HG02610 (cell line): Measurements from ENCODE around the gene UBE2QL1.

ENCODE experiments used
- ATAC-seq: cut with Tn5 transposase; IDR thresholded peaks from one replicate; pipeline ENCODE4 v1.9.1; 2021; ENCODE audit warnings: mild to moderate bottlenecking, moderate library complexity; ENCODE audit not compliant: unreplicated experiment

The UBE2QL1 gene

DNA sequence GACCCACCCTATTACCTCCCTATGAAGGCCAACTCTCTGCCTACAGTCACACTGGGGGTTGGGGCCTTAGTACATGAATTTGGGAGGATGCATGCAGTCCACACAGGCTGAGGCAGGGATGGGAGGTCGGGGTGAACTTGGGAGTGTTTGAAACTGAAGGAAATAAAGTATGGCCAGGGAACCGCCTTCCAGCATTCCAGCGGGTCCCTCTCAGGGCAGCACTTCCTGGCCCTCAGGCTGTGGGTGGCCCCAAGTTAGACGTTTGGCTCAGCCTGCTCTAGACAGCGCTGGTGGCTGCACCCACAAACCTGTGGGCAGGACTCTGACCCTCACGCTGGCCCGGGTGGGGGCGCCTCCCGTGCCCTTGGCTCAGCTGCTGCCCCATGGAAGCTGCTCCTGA lies 74.3 kb downstream of the UBE2QL1 start:
- no peak for ATAC-seq

DNA sequence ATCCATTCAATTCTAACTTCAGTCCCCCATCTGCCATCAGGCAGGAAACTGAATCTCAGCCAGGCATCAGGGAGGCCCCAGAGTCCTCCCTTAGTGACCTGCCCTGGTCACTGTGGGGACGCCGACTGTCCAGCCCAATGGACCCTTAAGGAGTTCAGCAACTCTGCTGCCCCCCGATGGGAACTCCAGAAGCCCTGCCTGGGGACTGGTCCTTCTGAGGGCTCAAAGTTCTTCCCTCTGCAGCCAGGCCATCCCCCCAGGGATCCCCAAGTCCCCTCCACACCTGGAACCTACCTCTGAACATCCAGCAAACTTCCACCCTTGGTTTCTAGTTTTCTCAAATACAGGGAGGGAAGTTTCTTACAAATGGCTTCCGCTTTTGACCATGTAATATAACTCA lies 76.8 kb downstream of the UBE2QL1 start:
- no peak for ATAC-seq

DNA sequence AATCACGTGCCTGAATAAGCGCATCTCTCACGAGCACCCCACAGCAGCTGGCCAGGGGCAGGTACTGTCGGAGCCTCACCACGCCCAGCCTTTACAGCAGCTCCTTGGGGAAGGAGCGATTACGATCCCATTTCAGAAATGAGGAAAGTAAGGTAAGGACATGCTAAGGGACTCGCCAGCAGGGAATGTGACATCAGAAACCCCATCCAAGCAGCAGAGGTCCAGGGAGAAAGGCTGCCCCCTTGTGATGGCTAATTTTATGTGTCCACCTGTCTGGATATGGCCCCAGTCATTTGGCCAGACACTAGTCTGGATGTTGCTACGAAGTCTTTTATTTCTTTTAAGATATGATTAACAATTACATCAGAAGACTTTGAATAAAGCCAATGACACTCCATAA lies 77.3 kb downstream of the UBE2QL1 start:
- ATAC-seq = no peak

DNA sequence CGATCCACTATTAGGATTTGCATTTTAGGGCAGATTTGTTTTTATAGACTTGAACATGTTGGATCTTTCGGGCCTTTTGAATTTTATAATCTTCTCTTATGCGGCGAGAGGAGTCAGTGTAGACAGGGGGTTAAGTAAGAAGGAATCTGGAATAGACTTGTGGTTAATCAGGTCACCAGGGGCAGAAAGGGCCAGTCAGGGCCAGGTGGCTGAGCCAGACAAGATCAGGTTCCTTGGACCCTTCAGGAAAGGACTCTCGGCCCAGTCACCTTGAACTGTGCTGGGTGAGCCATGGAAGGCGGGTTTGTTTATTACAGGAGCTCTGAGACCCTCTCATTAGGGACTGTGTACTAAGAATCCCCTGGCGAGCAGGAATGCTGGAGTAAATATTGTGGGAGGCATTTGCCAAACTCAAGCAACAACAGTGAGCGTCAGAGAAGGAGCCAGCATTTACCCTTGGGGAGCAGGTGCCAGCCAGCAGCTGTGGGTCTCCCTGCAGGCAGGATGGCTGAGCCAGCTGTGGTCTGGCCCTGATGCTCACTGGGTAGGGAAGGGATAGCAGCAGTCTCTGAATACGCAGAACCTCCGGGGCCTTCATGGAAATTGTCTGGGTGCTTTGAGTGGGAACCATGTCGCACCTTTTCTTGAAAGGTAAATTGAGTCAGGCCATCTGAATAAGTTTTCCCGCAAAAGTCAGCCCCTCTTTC lies 79.2 kb downstream of the UBE2QL1 start:
- no peak for ATAC-seq

DNA sequence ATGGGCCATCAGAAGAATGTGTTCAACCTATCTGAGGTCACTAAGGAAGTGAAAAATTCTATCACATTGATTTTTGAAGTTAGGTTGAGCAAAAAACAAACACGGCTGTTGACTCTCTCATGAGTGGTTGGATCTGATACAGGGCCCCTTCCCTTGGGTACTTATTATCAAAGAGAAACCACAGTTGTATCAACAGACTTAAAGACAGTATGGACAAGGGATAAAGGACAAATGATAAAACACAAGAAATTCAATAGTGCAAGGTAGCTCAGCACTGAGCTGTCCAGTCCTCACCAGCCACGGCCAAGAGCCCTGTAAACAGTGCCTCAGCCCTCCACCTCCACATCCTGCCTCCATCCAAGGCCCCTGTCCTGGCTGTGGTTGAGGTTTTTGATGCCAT lies 86.9 kb downstream of the UBE2QL1 start:
- ATAC-seq = no peak

DNA sequence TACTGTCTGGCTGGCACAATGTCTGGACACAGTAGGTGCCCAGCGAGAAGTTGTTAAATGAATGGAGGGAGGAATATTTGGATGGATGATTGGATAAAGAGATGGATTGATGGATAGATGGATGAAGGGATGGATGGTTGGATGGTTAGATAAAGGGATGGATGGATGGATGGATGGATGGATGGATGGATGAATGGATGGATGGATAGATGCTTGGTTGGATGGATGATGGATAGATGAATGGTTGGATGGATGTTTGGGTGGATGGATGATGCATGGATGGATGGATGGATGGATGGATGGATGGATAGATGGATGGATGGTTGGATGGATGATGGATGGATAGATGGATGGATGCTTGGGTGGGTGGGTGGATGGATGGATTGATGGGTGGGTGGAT lies 90.4 kb downstream of the UBE2QL1 start:
- ATAC-seq = no peak

DNA sequence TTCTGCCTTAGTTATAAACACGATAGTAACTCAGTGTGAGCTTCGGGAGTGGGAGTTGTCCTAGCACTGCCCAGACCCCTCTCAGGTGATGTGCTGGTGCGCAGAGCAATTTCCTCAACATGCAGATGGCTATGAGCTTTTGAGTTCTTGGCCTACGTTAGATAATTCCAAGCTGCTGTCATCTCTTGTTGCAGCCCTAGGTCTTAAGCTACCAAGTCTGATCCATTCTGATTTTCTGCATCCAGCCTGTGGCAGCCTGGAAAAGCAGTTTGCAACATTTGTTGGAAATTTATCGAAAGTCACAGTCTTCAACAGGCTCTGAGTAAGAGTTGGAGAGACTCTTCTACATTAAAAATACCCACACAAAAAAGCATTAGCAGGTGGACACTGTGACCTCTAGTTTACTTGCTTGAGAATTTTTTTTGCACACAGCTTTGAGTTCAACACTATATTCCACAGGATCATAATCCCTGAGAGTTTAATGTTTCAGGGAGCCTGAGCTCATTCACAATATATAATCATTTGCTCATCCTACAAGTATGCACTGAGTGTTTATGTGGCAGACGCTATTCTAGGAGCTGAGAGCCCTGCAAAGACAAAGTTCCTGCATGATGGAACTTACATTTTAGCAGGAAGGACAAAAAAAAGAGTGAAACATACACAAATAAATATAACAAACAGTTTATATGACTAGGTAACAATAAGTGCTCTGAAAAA lies 91.6 kb downstream of the UBE2QL1 start:
- ATAC-seq = no peak

DNA sequence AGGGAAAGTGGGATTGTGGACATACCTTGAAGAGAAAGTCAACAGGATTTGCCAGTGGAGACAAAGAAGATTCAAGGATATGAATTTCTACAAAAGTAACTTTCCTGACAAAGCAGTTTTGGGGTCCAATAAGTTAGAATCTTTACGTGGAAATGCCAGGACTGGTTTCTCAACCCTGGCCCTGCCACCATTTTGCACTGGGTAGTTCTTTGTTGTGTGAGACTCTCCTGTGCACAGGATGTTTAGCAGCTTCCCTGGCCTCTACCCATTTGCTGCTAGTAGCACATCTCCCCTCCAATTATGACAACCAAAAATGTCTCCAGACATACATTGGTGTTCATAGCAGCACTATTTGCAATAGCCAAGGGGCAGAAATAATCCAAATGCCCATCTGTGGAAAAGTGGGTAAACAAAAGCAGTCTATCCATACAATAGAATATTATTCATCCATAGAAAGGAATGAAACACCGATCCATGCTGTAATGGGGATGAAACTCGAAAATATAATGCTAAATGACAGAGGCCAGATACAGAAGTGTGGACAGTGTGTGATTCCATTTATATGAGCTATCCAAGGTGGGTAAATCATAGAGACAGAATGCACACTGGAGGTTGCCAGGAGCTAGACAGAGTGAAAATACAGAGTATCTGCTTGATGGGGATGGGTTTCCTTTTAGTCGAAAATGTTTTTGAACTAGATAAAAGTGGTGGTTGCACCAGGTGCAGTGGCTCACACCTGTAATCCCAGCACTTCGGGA lies 92.8 kb downstream of the UBE2QL1 start:
- no peak for ATAC-seq

DNA sequence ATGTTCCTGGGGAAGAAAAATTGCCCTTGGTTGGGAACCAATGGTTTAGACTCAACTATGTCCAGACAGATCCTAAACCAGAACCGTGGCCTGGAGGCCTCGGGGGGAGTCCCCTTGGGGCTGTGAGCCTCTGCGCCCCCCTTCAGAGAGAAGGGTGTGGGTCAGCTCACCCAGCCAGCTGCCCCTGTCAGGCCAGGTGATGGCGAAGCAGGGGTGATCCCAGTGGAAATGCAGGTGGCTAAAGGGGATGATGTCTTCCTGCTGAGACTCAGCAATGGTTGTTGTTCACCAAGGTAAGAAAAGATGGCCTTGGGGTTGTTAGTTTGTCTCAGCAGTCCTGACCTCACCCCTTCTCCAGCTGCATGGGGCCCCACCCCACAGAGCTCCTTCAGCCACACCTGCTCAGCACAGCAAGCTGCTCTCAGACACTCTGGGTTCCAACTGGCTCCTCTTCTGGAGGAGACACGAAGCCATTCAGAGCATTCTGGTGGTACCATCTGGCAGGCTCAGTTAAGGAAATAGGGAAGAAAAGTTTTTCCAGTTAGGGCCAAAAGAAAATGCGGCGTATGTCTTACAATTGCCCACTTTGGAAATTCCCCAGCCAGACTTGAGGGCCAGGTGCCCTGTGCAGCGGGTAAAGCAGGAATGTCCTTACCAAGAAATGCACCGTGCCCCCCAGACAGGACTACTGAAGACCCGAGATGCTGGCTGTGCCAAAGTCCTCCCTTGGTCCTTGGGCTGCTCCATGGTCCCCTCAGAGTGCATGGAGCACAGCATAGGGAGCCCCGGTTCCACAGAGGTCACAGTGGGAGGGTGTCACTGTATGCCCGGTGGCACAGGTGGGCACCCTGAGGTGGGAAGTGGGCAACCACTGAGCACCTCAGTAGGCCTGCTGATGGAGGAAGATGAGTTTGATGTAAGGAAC lies 94.0 kb downstream of the UBE2QL1 start:
- no peak for ATAC-seq

DNA sequence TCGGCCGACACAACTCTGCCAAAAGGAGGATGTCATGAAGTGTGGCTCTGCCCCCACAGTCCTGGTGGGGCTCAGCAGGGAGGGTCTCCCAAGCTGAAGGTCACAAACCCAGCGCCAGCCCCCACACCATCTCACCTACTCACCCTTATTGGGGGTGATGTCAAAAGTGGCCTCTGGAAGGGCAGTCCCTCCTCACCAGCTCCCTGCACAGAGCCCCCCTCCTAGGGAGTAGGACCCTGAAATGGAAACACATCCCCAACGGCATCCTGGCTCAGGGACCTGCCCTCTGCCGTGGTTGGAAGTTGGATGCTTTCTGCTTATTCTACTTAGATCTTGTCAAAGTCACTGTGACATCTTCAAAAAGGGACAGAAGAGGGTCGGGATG lies 94.7 kb downstream of the UBE2QL1 start:
- ATAC-seq = no peak

DNA sequence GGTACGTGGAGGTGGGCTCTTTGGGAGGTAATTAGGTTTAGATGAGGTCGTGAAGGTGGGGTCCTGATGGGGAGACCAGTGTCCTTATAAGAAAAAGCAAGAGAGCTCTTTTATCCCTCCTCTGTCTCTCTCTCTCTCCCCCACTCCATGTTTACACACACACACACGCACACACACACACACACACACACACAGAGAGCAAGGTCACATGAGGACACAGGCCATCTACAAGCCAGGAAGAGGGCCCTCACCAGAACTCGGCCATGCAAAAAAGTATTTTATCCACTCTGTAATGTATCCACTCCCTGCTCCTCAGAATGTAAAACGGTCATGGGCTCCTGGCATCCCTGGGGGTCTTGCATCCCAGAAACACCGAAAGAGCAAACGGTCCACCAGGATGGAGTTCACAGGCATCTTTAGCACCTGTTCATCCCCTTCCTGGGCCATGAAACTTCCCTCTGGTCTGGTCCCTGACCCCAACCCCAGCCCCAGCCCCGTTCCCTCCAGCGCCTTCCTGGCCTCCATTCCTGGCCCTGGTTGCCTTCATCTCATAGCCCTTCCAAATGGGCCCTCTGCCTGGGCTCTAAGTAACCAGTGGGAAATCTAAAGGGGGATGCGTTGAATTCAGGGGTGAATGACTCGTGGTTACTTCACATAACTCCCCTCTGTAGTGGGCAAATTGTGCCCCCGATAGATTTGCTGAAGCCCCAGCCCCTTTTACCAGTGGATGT lies 95.3 kb downstream of the UBE2QL1 start:
- ATAC-seq = no peak
